ENCODE measurements around the gene ERVMER34-1.

Gene ERVMER34-1

DNA sequence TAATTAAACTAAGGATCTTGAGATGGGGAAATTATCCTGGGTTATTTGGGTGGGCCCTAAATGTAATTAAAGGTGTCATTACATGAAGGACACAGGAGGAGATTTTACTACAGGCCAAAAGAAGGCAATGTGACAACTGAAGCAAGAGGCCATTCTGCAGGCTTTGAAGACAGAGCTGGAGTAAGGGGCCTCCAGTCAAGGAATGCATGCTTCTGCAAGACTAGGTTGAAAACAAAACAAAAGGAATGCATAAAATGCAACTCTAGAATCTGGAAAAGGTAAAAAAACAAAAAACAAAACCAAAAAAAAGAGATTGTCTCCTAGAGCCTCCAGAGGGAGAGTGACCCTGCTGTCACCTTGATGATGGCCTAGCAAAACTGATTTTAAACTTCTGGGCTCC is 21.6 kb downstream of the ERVMER34-1 start:
- no peak for DNase-seq
- Histone ChIP-seq H3K36me3 (replicated peaks) (no peaks in the 10 kb centered on the region), H3K4me3 (ENCODE audit: low read depth, low read length) (no peak overlapping the region), H3K27me3 (replicated peaks) (no peaks in the 10 kb centered on the region), H3K27ac (no peak overlapping the region)
- in situ Hi-C loops (cut with HindIII; ENCODE audit: low pct_ligation_motif_present, low sequenced_read_pairs) = no loop called here
- TF ChIP-seq, protein P1, sequence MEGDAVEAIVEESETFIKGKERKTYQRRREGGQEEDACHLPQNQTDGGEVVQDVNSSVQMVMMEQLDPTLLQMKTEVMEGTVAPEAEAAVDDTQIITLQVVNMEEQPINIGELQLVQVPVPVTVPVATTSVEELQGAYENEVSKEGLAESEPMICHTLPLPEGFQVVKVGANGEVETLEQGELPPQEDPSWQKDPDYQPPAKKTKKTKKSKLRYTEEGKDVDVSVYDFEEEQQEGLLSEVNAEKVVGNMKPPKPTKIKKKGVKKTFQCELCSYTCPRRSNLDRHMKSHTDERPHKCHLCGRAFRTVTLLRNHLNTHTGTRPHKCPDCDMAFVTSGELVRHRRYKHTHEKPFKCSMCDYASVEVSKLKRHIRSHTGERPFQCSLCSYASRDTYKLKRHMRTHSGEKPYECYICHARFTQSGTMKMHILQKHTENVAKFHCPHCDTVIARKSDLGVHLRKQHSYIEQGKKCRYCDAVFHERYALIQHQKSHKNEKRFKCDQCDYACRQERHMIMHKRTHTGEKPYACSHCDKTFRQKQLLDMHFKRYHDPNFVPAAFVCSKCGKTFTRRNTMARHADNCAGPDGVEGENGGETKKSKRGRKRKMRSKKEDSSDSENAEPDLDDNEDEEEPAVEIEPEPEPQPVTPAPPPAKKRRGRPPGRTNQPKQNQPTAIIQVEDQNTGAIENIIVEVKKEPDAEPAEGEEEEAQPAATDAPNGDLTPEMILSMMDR (IDR thresholded peaks at IDR 0.05; ENCODE audit: low read depth, low read length, missing control alignments) = no peak

- TF ChIP-seq, protein P1 (IDR thresholded peaks at IDR 0.05; ENCODE audit: low read depth, low read length, missing control alignments) = no peak
- Histone ChIP-seq H3K27me3 (replicated peaks) (no peaks in the 10 kb centered on the region), H3K36me3 (replicated peaks) (no peaks in the 10 kb centered on the region), H3K4me3 (ENCODE audit: low read depth, low read length) (no peak overlapping the region), H3K27ac (no peak overlapping the region)
- no peak for DNase-seq
- in situ Hi-C loops (cut with HindIII; ENCODE audit: low pct_ligation_motif_present, low sequenced_read_pairs) = no loop called here
These were observed 22.5 kb downstream of the ERVMER34-1 start for GRCh38 chr4:52728691-52729240.

DNA sequence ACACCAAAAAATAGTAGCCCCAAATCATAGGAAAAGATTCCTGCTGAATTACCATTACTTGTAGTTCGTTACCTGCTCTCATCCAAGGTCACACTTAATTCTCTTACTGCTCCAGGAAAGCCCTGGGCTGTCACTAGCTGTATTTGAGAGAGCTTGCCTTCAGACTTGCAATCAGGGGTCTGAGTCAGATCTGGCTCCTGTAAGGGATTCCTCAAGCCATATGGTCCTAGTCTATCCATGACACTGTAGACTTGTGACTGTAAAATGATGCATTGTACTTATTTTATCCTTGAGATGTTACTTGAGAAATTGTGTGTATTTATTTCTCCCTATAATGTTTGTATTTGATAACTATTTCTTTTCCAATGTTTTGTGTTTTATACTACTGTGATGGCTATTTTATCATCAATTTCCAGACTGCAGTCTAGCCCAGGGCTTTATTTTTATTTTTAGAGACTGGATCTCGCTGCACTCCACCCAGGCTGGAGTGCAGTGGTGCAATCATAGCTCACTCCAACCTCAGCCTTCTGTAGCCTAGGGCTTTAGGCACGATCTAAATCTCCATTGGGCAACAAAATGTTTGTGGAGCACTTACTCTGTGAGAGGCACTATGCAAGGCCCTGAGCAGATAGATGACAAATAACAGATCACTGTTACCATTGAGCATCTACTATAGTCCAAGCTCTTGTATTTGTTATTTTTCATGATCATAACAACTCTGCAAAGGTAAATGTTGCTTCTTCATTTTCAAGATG is 24.2 kb downstream of the ERVMER34-1 start:
- DNase-seq = no peak
- TF ChIP-seq, protein P1 (IDR thresholded peaks at IDR 0.05; ENCODE audit: low read depth, low read length, missing control alignments) = no peak

DNA sequence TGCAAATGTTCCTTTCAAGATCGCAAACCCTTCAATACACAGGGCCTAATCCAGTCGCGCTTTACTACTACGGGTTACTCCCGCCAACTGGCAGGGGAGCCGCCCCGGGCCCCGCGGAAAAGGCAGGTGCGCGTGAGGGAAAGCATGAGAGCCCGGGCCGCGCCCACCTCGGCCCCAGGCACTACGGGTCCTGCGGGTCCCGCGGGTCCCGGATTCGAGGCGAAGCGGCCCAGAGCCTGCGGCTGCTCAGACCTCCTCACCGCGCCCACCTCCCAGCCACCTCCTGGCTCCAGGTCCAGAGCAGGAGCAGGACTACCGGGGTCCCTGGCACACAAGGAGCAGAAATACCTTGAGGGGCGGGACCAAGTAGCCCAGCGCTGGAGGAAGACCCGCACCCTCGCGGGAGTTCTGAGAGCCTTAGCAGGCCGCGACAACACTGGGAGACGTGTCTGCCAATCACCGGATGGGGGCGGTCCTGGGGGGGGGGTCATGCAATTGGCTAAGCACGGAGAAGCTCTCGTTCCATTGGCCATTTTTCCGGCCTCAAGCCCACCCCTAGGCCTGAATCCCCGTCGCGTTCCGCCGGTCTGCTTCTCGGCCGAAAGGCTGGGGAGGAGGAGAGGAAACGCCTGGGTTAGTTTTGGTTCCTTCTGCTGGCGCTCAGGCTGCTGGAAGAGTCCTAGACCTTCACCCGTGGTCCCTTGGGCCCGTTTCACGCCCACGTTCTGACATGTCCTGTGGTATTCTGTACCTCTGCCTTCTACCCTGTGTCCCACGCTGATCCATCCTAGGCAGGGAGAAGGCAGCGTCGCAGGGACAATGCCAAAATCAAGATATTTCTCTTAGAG is 29.0 kb downstream of the ERVMER34-1 start:
- no peaks in the 10 kb centered on the region for H3K36me3 ChIP-seq (replicated peaks)
- TF ChIP-seq, protein P1 (IDR thresholded peaks at IDR 0.05; ENCODE audit: low read depth, low read length, missing control alignments) = no peak
- DNase-seq = peak; percentile 97
- peak overlapping the region; percentile 61 for H3K27ac ChIP-seq
- H3K27me3 ChIP-seq (replicated peaks) = no peaks in the 10 kb centered on the region
- in situ Hi-C loops (cut with HindIII; ENCODE audit: low pct_ligation_motif_present, low sequenced_read_pairs) = no loop called here
- peak overlapping the region; percentile 80 for H3K4me3 ChIP-seq (ENCODE audit: low read depth, low read length)

More for the DNA sequence above, 24.2 kb downstream of the ERVMER34-1 start:
- H3K4me3 ChIP-seq (ENCODE audit: low read depth, low read length) = no peak overlapping the region
- no peaks in the 10 kb centered on the region for H3K27me3 ChIP-seq (replicated peaks)
- no peak overlapping the region for H3K27ac ChIP-seq
- no peaks in the 10 kb centered on the region for H3K36me3 ChIP-seq (replicated peaks)
- in situ Hi-C loops (cut with HindIII; ENCODE audit: low pct_ligation_motif_present, low sequenced_read_pairs) = no loop called here

DNA sequence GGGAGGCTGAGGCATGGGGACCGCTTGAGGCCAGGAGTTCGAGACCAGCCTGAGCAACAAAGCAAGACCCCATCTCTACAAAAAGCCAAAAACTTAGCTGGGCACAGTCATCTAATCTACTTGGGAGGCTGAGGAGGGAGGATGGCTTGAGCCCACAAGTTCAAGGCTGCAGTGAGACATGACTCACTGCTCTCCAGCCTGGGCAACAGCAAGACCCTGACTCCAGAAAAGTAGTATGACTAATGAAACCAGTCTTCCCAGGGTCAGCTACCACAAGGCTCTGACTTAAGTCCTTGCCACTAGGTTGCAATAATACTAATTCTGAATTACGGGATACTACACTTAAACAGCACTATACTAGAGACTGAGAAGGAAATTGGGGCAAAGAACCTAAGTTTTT is 33.1 kb downstream of the ERVMER34-1 start:
- in situ Hi-C loops (cut with HindIII; ENCODE audit: low pct_ligation_motif_present, low sequenced_read_pairs) = no loop called here
- Histone ChIP-seq H3K4me3 (ENCODE audit: low read depth, low read length) (no peak overlapping the region), H3K36me3 (replicated peaks) (peaks cover 14% of the 10 kb centered on the region), H3K27me3 (replicated peaks) (no peaks in the 10 kb centered on the region), H3K27ac (no peak overlapping the region)
- DNase-seq = no peak
- TF ChIP-seq, protein P1 (IDR thresholded peaks at IDR 0.05; ENCODE audit: low read depth, low read length, missing control alignments) = no peak

All from brain microvascular endothelial cell (primary cell).